Brain microvascular endothelial cell (primary cell): ENCODE results near the gene SLC7A1.

Experiments used
- DNase-seq: peaks from one replicate; pipeline ENCODE4 v3.0.0-alpha.2; 2020
- H3K27ac ChIP-seq: fragments of 250-450 bp; sonication (Bioruptor Pico); 2 replicates; pipeline ENCODE4 v1.5.1; 2020; ENCODE audit warnings: mild to moderate bottlenecking, moderate library complexity
- H3K27me3 ChIP-seq: fragments of 250-450 bp; sonication (Bioruptor Pico); replicated peaks from 2 replicates; pipeline ENCODE4 v1.5.1; 2020; ENCODE audit warnings: mild to moderate bottlenecking
- H3K36me3 ChIP-seq: fragments of 250-450 bp; sonication (Bioruptor Pico); replicated peaks from 2 replicates; pipeline ENCODE4 v1.5.1; 2020; ENCODE audit warnings: mild to moderate bottlenecking
- H3K4me3 ChIP-seq: 2 replicates; pipeline ENCODE4 v1.5.1; 2011; ENCODE audit warnings: low read depth, mild to moderate bottlenecking, control low read depth, low read length, moderate library complexity
- CTCF ChIP-seq: IDR thresholded peaks from 2 replicates; pipeline ENCODE4 v1.5.1; 2011; ENCODE audit warnings: low read depth, mild to moderate bottlenecking, moderate library complexity, low read length, control low read depth, inconsistent platforms; ENCODE audit errors: missing control alignments
- in situ Hi-C: cut with HindIII; loops from 2 replicates; pipeline ENCODE4 v1.10.0; 2017; ENCODE audit warnings: low sequenced_read_pairs, low pct_ligation_motif_present

The SLC7A1 gene

GRCh38 chr13:29496241-29496712 lies 99.2 kb downstream of the SLC7A1 start:
- Histone ChIP-seq H3K4me3 (no peak overlapping the region), H3K36me3 (no peaks in the 10 kb centered on the region), H3K27me3 (peaks cover 5% of the 10 kb centered on the region), H3K27ac (no peak overlapping the region)
- in situ Hi-C loops: no loop called here
- TF ChIP-seq CTCF: no peak
- no peak for DNase-seq

DNA sequence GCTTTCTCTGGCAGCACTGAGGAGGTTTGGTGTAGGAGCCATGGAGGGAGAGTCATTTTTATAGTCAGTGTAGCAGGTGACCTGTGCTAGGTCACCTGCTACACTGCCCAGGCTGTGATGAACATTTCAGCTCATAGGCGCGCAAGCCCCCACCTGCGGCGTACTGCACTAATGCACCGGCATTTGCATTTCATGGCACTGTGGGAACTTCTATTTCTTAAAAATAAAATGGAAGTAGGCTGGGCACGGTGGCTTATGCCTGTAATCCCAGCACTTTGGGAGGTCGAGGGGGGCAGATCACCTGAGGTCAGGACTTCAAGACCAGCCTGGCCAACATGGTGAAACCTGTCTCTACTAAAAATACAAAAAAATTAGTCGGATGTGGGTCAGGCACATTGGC lies 101.0 kb downstream of the SLC7A1 start:
- Histone ChIP-seq H3K4me3 (no peak overlapping the region), H3K27me3 (peaks cover 5% of the 10 kb centered on the region), H3K36me3 (no peaks in the 10 kb centered on the region), H3K27ac (no peak overlapping the region)
- in situ Hi-C loops: no loop called here
- no peak for DNase-seq
- no peak for TF ChIP-seq CTCF

- Histone ChIP-seq H3K27me3 (peaks cover 5% of the 10 kb centered on the region), H3K4me3 (no peak overlapping the region), H3K36me3 (no peaks in the 10 kb centered on the region), H3K27ac (no peak overlapping the region)
- DNase-seq: no peak
- in situ Hi-C loops: no loop called here
- no peak for TF ChIP-seq CTCF
These were observed 101.7 kb downstream of the SLC7A1 start for GRCh38 chr13:29493796-29494195.

GRCh38 chr13:29491248-29491647 lies 104.2 kb downstream of the SLC7A1 start:
- in situ Hi-C loops: no loop called here
- peaks cover 5% of the 10 kb centered on the region for H3K27me3 ChIP-seq
- no peak for TF ChIP-seq CTCF
- no peak overlapping the region for H3K4me3 ChIP-seq
- DNase-seq: no peak
- no peak overlapping the region for H3K27ac ChIP-seq
- H3K36me3 ChIP-seq: no peaks in the 10 kb centered on the region

DNA sequence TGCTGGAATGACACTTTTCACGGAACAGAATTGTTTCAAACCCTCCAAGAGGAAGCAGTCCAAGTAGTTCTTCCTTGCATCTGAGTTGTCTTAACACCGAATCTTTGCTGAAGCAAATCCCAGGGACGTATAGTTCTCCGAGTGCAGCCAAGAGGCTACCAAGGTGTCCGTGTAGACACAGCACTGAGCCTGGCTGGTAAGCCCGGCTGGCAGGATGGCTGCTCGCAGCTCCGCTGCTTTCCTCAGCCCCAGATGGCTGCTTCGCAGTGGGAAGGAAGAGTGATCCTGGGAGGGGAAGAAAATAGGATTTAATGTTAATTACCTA lies 105.0 kb downstream of the SLC7A1 start:
- H3K4me3 ChIP-seq: no peak overlapping the region
- TF ChIP-seq CTCF: no peak
- no peaks in the 10 kb centered on the region for H3K36me3 ChIP-seq
- in situ Hi-C loops: no loop called here
- no peak overlapping the region for H3K27ac ChIP-seq
- peaks cover 5% of the 10 kb centered on the region for H3K27me3 ChIP-seq
- no peak for DNase-seq

GRCh38 chr13:29489650-29490560 lies 105.6 kb downstream of the SLC7A1 start:
- H3K4me3 ChIP-seq: no peak overlapping the region
- no peak overlapping the region for H3K27ac ChIP-seq
- in situ Hi-C loops: no loop called here
- no peak for TF ChIP-seq CTCF
- no peaks in the 10 kb centered on the region for H3K36me3 ChIP-seq
- peaks cover 5% of the 10 kb centered on the region for H3K27me3 ChIP-seq
- no peak for DNase-seq
